Right lobe of liver (tissue), 4 donors: ENCODE data around the gene CCT2.

Experiments used
- CTCF ChIP-seq, 4 donors: fragments of 200-600 bp in 3 of 4; fragments of 450-650 bp in 1 of 4; IDR thresholded peaks; one replicate each; pipeline versions ENCODE4 v1.5.1 to v1.8.0; 2016 to 2022; ENCODE audit warnings: antibody characterized with exemption in 4 of 4, mild to moderate bottlenecking in 2 of 4
- POLR2A ChIP-seq: fragments of 450-650 bp; IDR thresholded peaks from one replicate; pipeline ENCODE4 v1.6.1; 2017; ENCODE audit warnings: antibody characterized with exemption, mild to moderate bottlenecking
- donor health status: DM: no; HTN: no; CAD: no.
- donor health status: DM: no; HTN: no; CAD: no.
- donor health status: DM: no; HTN: yes; CAD: no.

- no peak for TF ChIP-seq CTCF (IDR thresholded peaks at IDR 0.05)
- no peak for TF ChIP-seq POLR2A
Observed at GRCh38 chr12:69540987-69541386, 44.3 kb upstream of the CCT2 start.
